B cell (primary cell): ENCODE results near the gene YWHAE. TPM values are rescaled to one million over a fixed set of nuclear protein-coding genes. Genes with fewer than 3 reads are reported as not detected.
A peak's percentile ranks its signal among the peaks of the same experiment; 100 is the strongest.

Source experiments
- ATAC-seq: fragments of 200-7000 bp; cut with Tn5 transposase; one replicate; pipeline ENCODE4 v1.10.0; 2021; ENCODE audit warnings: low read depth, mild to moderate bottlenecking, moderate number of reproducible peaks, moderate library complexity
- CTCF ChIA-PET: fragments of 350-600 bp; sonication (Branson Sonifier 250); formaldehyde crosslinking; loops from one replicate; lab custom pipeline; 2021; ENCODE audit warnings: antibody characterized with exemption, inconsistent platforms; lab: Charles Lee
- POLR2A ChIA-PET: fragments of 350-600 bp; sonication (Branson Sonifier 250); formaldehyde crosslinking; loops from one replicate; lab custom pipeline; 2021; ENCODE audit warnings: antibody characterized with exemption; lab: Charles Lee
- DNase-seq: peaks from one replicate; pipeline ENCODE4 v3.0.0; 2013
- H2AFZ ChIP-seq: 2 replicates; pipeline ENCODE4 v1.6.1; 2012; ENCODE audit warnings: mild to moderate bottlenecking, low read depth, low read length; ENCODE audit not compliant: insufficient read depth, poor library complexity, severe bottlenecking
- H3K27ac ChIP-seq, 2 donors: 1 replicate in 1 of 2; 2 replicates in 1 of 2; pipeline ENCODE4 v1.5.1; 2012 to 2013; ENCODE audit warnings: low read length in 2 of 2, mild to moderate bottlenecking in 2 of 2, moderate library complexity in 1 of 2
- H3K27me3 ChIP-seq, 4 experiments: fragments of 200-600 bp in 1 of 4; sonication (generic) in 1 of 4; replicated peaks in 1 of 4; 1 replicate in 2 of 4; 2 replicates in 2 of 4; pipeline versions ENCODE4 v1.6.1 to v1.7.0; 2013 to 2016; ENCODE audit warnings: low read length in 3 of 4, mild to moderate bottlenecking in 2 of 4, mixed read lengths in 1 of 4, moderate library complexity in 1 of 4; ENCODE audit not compliant: insufficient read depth in 4 of 4, control insufficient read depth in 3 of 4; ENCODE audit errors: control extremely low read depth in 1 of 4
- H3K36me3 ChIP-seq, 2 experiments: replicated peaks in 1 of 2; 1 replicate in 1 of 2; 2 replicates in 1 of 2; pipeline versions ENCODE4 v1.6.1 to v1.7.1; 2013; ENCODE audit warnings: low read length in 1 of 2; ENCODE audit not compliant: insufficient read depth in 2 of 2, control insufficient read depth in 1 of 2; ENCODE audit errors: control extremely low read depth in 1 of 2, extremely low read depth in 1 of 2
- H3K4me1 ChIP-seq, 2 donors: fragments of 200-600 bp in 1 of 2; sonication (generic) in 1 of 2; 1 replicate in 1 of 2; 2 replicates in 1 of 2; pipeline versions ENCODE4 v1.5.1 to v1.6.1; 2013 to 2017; ENCODE audit warnings: low read length in 2 of 2; ENCODE audit not compliant: control insufficient read depth in 2 of 2, insufficient read depth in 2 of 2
- H3K4me2 ChIP-seq: replicated peaks from 2 replicates; pipeline ENCODE3; 2012; ENCODE audit warnings: mild to moderate bottlenecking, low read depth, low read length; ENCODE audit not compliant: poor library complexity, severe bottlenecking
- H3K4me3 ChIP-seq, 5 experiments: fragments of 200-600 bp in 1 of 5; sonication (generic) in 1 of 5; 1 replicate in 3 of 5; 2 replicates in 2 of 5; pipeline versions ENCODE4 v1.5.1 to v1.7.0; 2011 to 2016; ENCODE audit warnings: low read length in 4 of 5, mild to moderate bottlenecking in 4 of 5, low read depth in 2 of 5, control low read depth in 1 of 5, moderate library complexity in 1 of 5; ENCODE audit not compliant: insufficient read depth in 1 of 5; ENCODE audit errors: control extremely low read depth in 1 of 5, extremely low read depth in 1 of 5
- H3K79me2 ChIP-seq: fragments of 200-600 bp; sonication (generic); one replicate; pipeline ENCODE4 v1.6.0; 2016; ENCODE audit warnings: low read length; ENCODE audit not compliant: control insufficient read depth, insufficient read depth
- H3K9ac ChIP-seq: fragments of 200-600 bp; sonication (generic); 2 replicates; pipeline ENCODE4 v1.6.1; 2017; ENCODE audit warnings: mild to moderate bottlenecking, low read length, moderate library complexity
- H3K9me3 ChIP-seq, 3 donors: one replicate each; pipeline versions ENCODE4 v1.6.1 to v1.7.1; 2013; ENCODE audit warnings: low read length in 2 of 3; ENCODE audit not compliant: control insufficient read depth in 2 of 3, insufficient read depth in 1 of 3; ENCODE audit errors: control extremely low read depth in 1 of 3
- H4K20me1 ChIP-seq: 2 replicates; pipeline ENCODE4 v1.6.0; 2012; ENCODE audit warnings: mild to moderate bottlenecking, low read length; ENCODE audit not compliant: insufficient read depth, control insufficient read depth, poor library complexity, severe bottlenecking
- H3K27ac Mint-ChIP-seq: one replicate; pipeline ENCODE4 v1.8.0; 2021; ENCODE audit warnings: mixed read lengths
- H3K27me3 Mint-ChIP-seq: one replicate; pipeline ENCODE4 v1.8.0; 2021; ENCODE audit warnings: mixed read lengths
- H3K4me1 Mint-ChIP-seq: one replicate; pipeline ENCODE4 v1.8.0; 2021; ENCODE audit warnings: mixed read lengths
- H3K4me3 Mint-ChIP-seq: one replicate; pipeline ENCODE4 v1.8.0; 2021; ENCODE audit warnings: mixed read lengths
- H3K9me3 Mint-ChIP-seq: one replicate; pipeline ENCODE4 v1.8.0; 2022; ENCODE audit warnings: mixed read lengths; ENCODE audit not compliant: insufficient read depth
- CTCF ChIP-seq: fragments of 200-600 bp; IDR thresholded peaks from one replicate; pipeline ENCODE4 v1.8.0; 2022; ENCODE audit warnings: antibody characterized with exemption, mild to moderate bottlenecking
- EZH2 ChIP-seq: IDR thresholded peaks from 2 replicates; pipeline ENCODE4 v1.6.1; 2012; ENCODE audit warnings: borderline replicate concordance, low read depth, mild to moderate bottlenecking, moderate library complexity, low read length; ENCODE audit not compliant: insufficient read depth, poor library complexity, severe bottlenecking
- WGBS: methylation state at CpG from one replicate; pipeline ENCODE4 v1.1.5; 2013; ENCODE audit warnings: missing lambda C conversion rate; ENCODE audit not compliant: insufficient coverage; 5-methylcytosine and 5-hydroxymethylcytosine counted together
- intact Hi-C: fragments of 100-400 bp; cut with micrococcal nuclease; formaldehyde crosslinking; loops from one replicate; pipeline ENCODE4 v1.10.0; 2022
- polyA plus RNA-seq: library from polyadenylated mRNA; depleted of rRNA; stranded (reverse); fragments of >200 nt; gene quantifications from 2 replicates; pipeline ENCODE4 v1.2.3, GENCODE V29; 2012
- total RNA-seq, 2 donors: library from RNA; stranded (reverse); fragments of 120-200 nt in 1 of 2; gene quantifications; 1 replicate in 1 of 2; 2 replicates in 1 of 2; pipeline versions ENCODE4 v1.2.3 to v1.2.4, GENCODE V29; 2013 to 2022

The YWHAE gene
- total and polyA plus RNA-seq, 2 donors (not counting 1 experiment from before 2014, with no cell fraction given) = 54.3 to 149 TPM

- ATAC-seq (peak; percentile 24), DNase-seq (no peak)
- no peaks in the 10 kb centered on the region for H3K9me3 Mint-ChIP-seq
- Histone ChIP-seq H3K27me3 (peaks cover 0 to 7% (median 1%) of the 10 kb centered on the region in 4 experiments), H3K79me2 (peaks cover 19% of the 10 kb centered on the region), H3K9ac (no peak overlapping the region), H3K36me3 (no peaks in the 10 kb centered on the region), H4K20me1 (no peaks in the 10 kb centered on the region), H3K27ac (no peak overlapping the region), H3K4me2 (no peak overlapping the region), H2AFZ (no peak overlapping the region), H3K4me3 (no peak overlapping the region), H3K9me3 (no peaks in the 10 kb centered on the region), H3K4me1 (peaks cover 3 to 7% of the 10 kb centered on the region in 2 donors)
- peak overlapping the region; percentile 0 for H3K4me3 Mint-ChIP-seq
- peaks cover 11% of the 10 kb centered on the region for H3K4me1 Mint-ChIP-seq
- intact Hi-C loops = loop anchor here (1.0 to 2.0 kb wide), 2 partner anchors 55 to 63 kb away; no protein-coding TSS in a partner anchor
- ChIA-PET CTCF (interaction anchor here (0.6 to 2.7 kb wide), 17 partner anchors 9 to 456 kb away, joined by 3 to 43 read pairs (median 6); partner anchors contain the start of genes INPP5K and TRARG1), POLR2A (no interaction called here)
- TF ChIP-seq CTCF = no peak
- no peak for TF ChIP-seq EZH2
- H3K27me3 Mint-ChIP-seq = no peaks in the 10 kb centered on the region
- no peak overlapping the region for H3K27ac Mint-ChIP-seq
- WGBS = 49% methylated on average over 4 of the region's 8 CpGs
Observed at GRCh38 chr17:1331708-1332107, 68.3 kb downstream of the YWHAE start.

- WGBS = 84% methylated on average over 12 of the region's 12 CpGs
- ChIA-PET POLR2A (no interaction called here), CTCF (interaction anchor here (1.2 kb wide), 1 partner anchor 188 kb away, joined by 3 read pairs; no protein-coding TSS in a partner anchor)
- no peak overlapping the region for H2AFZ ChIP-seq
- no peak overlapping the region for H3K27ac Mint-ChIP-seq
- no peaks in the 10 kb centered on the region for H3K9me3 Mint-ChIP-seq
- H3K4me2 ChIP-seq = no peak overlapping the region
- no peaks in the 10 kb centered on the region for H4K20me1 ChIP-seq
- H3K27ac ChIP-seq = no peak overlapping the region
- no peak for DNase-seq
- peaks cover 11% of the 10 kb centered on the region for H3K4me1 Mint-ChIP-seq
- intact Hi-C loops = no loop called here
- no peaks in the 10 kb centered on the region for H3K36me3 ChIP-seq
- H3K79me2 ChIP-seq = peaks cover 10% of the 10 kb centered on the region
- peaks cover 0 to 7% (median 1%) of the 10 kb centered on the region in 4 experiments for H3K27me3 ChIP-seq
- no peak overlapping the region for H3K4me3 ChIP-seq
- TF ChIP-seq EZH2 = no peak
- TF ChIP-seq CTCF = no peak
- no peaks in the 10 kb centered on the region for H3K9me3 ChIP-seq
- ATAC-seq = no peak
- H3K27me3 Mint-ChIP-seq = no peaks in the 10 kb centered on the region
- no peak overlapping the region for H3K4me3 Mint-ChIP-seq
- no peak overlapping the region for H3K9ac ChIP-seq
- peaks cover 3 to 7% of the 10 kb centered on the region in 2 donors for H3K4me1 ChIP-seq
Observed at GRCh38 chr17:1329745-1330343, 70.2 kb downstream of the YWHAE start.
